NK-92 treated with Interleukin-12 subunit alpha and Interleukin-12 subunit beta, amount 100 ng/mL, for 24 hours (cell line): ENCODE data around the gene LYL1.
A peak's percentile ranks its signal among the peaks of the same experiment; 100 is the strongest.

ENCODE experiments used
- DNase-seq: peaks from one replicate; lab custom pipeline; 2025; lab: John Stamatoyannopoulos, UW

Gene LYL1

GRCh38 chr19:13129384-13129783 is 26.7 kb upstream of the LYL1 start:
- no peak for DNase-seq

- no peak for DNase-seq
Observed at GRCh38 chr19:13128583-13128982, 25.9 kb upstream of the LYL1 start.

- DNase-seq = no peak
Observed at GRCh38 chr19:13127811-13128575, 25.3 kb upstream of the LYL1 start.

- DNase-seq = no peak
Observed at GRCh38 chr19:13127051-13127450, 24.4 kb upstream of the LYL1 start.

- no peak for DNase-seq
Observed at GRCh38 chr19:13122980-13123957, 20.6 kb upstream of the LYL1 start.

- no peak for DNase-seq
Observed at GRCh38 chr19:13122275-13122878, 19.7 kb upstream of the LYL1 start.

GRCh38 chr19:13121551-13122274 is 19.1 kb upstream of the LYL1 start:
- DNase-seq = no peak

GRCh38 chr19:13120817-13121216 is 18.2 kb upstream of the LYL1 start:
- no peak for DNase-seq

GRCh38 chr19:13120031-13120430 is 17.4 kb upstream of the LYL1 start:
- no peak for DNase-seq

- DNase-seq = no peak
Observed at GRCh38 chr19:13119627-13120026, 17.0 kb upstream of the LYL1 start.

GRCh38 chr19:13118424-13119193 is 16.0 kb upstream of the LYL1 start:
- DNase-seq = peak; percentile 49

- peak; percentile 78 for DNase-seq
Observed at GRCh38 chr19:13117772-13118423, 15.2 kb upstream of the LYL1 start, which contains the start of gene NACC1. Gene NACC1 (plus strand): TSS chr19:13118264. CDS start chr19:13135208, 16,944 bp downstream.

GRCh38 chr19:13117176-13117771 is 14.6 kb upstream of the LYL1 start:
- DNase-seq = no peak

- DNase-seq = peak; percentile 86
Observed at GRCh38 chr19:13116282-13117175, 13.9 kb upstream of the LYL1 start, which contains the start of gene TRMT1. Gene TRMT1 (minus strand): TSS chr19:13116740. CDS start chr19:13116399, 341 bp downstream.

GRCh38 chr19:13115936-13116281 is 13.3 kb upstream of the LYL1 start:
- DNase-seq = no peak

GRCh38 chr19:13112555-13112954 is 9.9 kb upstream of the LYL1 start:
- no peak for DNase-seq

- no peak for DNase-seq
Observed at GRCh38 chr19:13110099-13110610, 7.5 kb upstream of the LYL1 start.

GRCh38 chr19:13109361-13110098 is 6.9 kb upstream of the LYL1 start:
- no peak for DNase-seq
